HepG2 (cell line): ENCODE results near the gene AUTS2.

Experiments
- DPF2 ChIP-seq: sonication (generic); formaldehyde crosslinking; IDR thresholded peaks from 2 replicates; pipeline ENCODE4 v1.4.0; 2020; ENCODE audit warnings: mild to moderate bottlenecking, low read depth, missing genetic modification reagents, borderline replicate concordance
- ETV6 ChIP-seq: sonication (generic); formaldehyde crosslinking; conservative IDR thresholded peaks from 2 replicates; pipeline ENCODE4 v1.4.0; 2020; ENCODE audit warnings: missing genetic modification reagents
- FLYWCH1 ChIP-seq: sonication (generic); formaldehyde crosslinking; IDR thresholded peaks from 2 replicates; pipeline ENCODE4 v1.8.1; 2023; ENCODE audit warnings: mild to moderate bottlenecking, missing genetic modification reagents
- HCFC1 ChIP-seq: fragments of 150-350 bp; IDR thresholded peaks from 2 replicates; pipeline ENCODE4 v1.6.1; 2014; ENCODE audit warnings: low read depth, low read length
- JARID2 ChIP-seq: sonication (generic); formaldehyde crosslinking; IDR thresholded peaks from 2 replicates; pipeline ENCODE4 v1.8.1; 2023; ENCODE audit warnings: missing genetic modification reagents, inconsistent platforms; ENCODE audit not compliant: insufficient replicate concordance
- MYC ChIP-seq: sonication (generic); formaldehyde crosslinking; IDR thresholded peaks from 2 replicates; pipeline ENCODE4 v1.9.0; 2021; ENCODE audit warnings: missing genetic modification reagents, borderline replicate concordance
- NR2C2 ChIP-seq: sonication (generic); formaldehyde crosslinking; IDR thresholded peaks from 2 replicates; pipeline ENCODE4 v1.4.0; 2020; ENCODE audit warnings: missing genetic modification reagents, mild to moderate bottlenecking, moderate library complexity, borderline replicate concordance
- POLR2A ChIP-seq, 2 experiments: IDR thresholded peaks; 2 replicates each; pipeline ENCODE4 v1.6.1; 2011; ENCODE audit warnings: low read depth in 2 of 2, low read length in 2 of 2, mild to moderate bottlenecking in 1 of 2, moderate library complexity in 1 of 2; ENCODE audit not compliant: insufficient read depth in 1 of 2
- RAD21 ChIP-seq: fragments of 450-650 bp; formaldehyde crosslinking; IDR thresholded peaks from 2 replicates; pipeline ENCODE4 v1.5.0; 2020; ENCODE audit warnings: mild to moderate bottlenecking
- ZNF20 ChIP-seq: sonication (generic); formaldehyde crosslinking; IDR thresholded peaks from 2 replicates; pipeline ENCODE4 v1.4.0; 2020; ENCODE audit warnings: mild to moderate bottlenecking, moderate library complexity, missing genetic modification reagents
- TF ChIP-seq, protein P1 (sequence below): sonication (generic); formaldehyde crosslinking; IDR thresholded peaks from 2 replicates; pipeline ENCODE4 v1.5.0; 2020; ENCODE audit warnings: mild to moderate bottlenecking, missing genetic modification reagents, moderate library complexity
- TF ChIP-seq, protein P2 (sequence below): sonication (generic); formaldehyde crosslinking; IDR thresholded peaks from 2 replicates; pipeline ENCODE4 v1.4.0; 2020; ENCODE audit warnings: missing genetic modification reagents
- TF ChIP-seq, protein P3 (sequence below): sonication (generic); formaldehyde crosslinking; IDR thresholded peaks from 2 replicates; pipeline ENCODE4 v1.5.0; 2020; ENCODE audit warnings: mild to moderate bottlenecking, missing genetic modification reagents
- TF ChIP-seq, protein P4 (sequence below): IDR thresholded peaks from 2 replicates; pipeline ENCODE4 v1.6.1; 2016; ENCODE audit warnings: control low read depth

DNA sequence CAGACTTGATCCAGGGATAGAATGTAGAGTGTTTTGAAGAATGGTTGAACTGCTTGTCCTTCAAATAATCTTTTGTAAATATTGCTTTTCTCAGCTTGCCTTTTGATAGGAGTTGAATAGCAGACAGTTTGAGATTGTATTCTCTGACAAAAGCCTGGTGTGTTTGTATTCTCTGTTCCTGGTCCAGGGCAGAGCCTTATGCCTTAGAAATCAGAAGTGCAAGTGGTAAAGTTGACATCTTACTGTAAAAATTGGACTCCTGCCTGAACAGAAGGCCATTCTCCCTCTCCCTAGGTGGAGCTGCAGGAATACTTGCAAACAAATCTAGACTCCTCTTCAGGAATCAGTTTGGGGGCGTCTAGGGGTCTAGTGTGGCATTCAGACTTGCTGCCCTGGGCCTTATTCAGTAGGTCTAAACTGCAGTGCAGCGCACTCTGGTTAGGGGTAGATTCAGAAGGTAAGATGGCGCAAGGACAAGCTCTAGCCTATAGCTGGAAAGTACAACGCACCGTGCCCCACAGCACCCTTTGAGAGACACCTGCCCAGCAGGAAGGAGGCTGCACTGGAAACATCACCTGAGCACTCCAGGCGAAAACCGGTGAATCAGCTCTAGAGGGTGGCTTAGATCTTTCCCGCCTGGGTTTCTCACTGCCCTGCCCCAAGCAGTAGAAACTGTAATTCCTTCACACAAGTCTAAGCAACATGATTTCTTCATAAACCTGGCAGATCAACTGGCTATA lies 925.1 kb downstream of the AUTS2 start:
- TF ChIP-seq POLR2A (IDR thresholded peaks at IDR 0.05; ENCODE audit: insufficient read depth in 1 of 2, low read depth in 2 of 2, low read length in 2 of 2), result no peak
- no peak for TF ChIP-seq MYC (CRISPR knock-in tag)
- TF ChIP-seq ZNF20, result no peak
- no peak for TF ChIP-seq RAD21 (CRISPR knock-in tag)
- TF ChIP-seq, protein P1, sequence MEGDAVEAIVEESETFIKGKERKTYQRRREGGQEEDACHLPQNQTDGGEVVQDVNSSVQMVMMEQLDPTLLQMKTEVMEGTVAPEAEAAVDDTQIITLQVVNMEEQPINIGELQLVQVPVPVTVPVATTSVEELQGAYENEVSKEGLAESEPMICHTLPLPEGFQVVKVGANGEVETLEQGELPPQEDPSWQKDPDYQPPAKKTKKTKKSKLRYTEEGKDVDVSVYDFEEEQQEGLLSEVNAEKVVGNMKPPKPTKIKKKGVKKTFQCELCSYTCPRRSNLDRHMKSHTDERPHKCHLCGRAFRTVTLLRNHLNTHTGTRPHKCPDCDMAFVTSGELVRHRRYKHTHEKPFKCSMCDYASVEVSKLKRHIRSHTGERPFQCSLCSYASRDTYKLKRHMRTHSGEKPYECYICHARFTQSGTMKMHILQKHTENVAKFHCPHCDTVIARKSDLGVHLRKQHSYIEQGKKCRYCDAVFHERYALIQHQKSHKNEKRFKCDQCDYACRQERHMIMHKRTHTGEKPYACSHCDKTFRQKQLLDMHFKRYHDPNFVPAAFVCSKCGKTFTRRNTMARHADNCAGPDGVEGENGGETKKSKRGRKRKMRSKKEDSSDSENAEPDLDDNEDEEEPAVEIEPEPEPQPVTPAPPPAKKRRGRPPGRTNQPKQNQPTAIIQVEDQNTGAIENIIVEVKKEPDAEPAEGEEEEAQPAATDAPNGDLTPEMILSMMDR (CRISPR knock-in tag), result no peak
- TF ChIP-seq, protein P2, sequence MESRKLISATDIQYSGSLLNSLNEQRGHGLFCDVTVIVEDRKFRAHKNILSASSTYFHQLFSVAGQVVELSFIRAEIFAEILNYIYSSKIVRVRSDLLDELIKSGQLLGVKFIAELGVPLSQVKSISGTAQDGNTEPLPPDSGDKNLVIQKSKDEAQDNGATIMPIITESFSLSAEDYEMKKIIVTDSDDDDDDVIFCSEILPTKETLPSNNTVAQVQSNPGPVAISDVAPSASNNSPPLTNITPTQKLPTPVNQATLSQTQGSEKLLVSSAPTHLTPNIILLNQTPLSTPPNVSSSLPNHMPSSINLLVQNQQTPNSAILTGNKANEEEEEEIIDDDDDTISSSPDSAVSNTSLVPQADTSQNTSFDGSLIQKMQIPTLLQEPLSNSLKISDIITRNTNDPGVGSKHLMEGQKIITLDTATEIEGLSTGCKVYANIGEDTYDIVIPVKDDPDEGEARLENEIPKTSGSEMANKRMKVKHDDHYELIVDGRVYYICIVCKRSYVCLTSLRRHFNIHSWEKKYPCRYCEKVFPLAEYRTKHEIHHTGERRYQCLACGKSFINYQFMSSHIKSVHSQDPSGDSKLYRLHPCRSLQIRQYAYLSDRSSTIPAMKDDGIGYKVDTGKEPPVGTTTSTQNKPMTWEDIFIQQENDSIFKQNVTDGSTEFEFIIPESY, result no peak
- TF ChIP-seq JARID2 (CRISPR knock-in tag), result no peak
- TF ChIP-seq, protein P3, sequence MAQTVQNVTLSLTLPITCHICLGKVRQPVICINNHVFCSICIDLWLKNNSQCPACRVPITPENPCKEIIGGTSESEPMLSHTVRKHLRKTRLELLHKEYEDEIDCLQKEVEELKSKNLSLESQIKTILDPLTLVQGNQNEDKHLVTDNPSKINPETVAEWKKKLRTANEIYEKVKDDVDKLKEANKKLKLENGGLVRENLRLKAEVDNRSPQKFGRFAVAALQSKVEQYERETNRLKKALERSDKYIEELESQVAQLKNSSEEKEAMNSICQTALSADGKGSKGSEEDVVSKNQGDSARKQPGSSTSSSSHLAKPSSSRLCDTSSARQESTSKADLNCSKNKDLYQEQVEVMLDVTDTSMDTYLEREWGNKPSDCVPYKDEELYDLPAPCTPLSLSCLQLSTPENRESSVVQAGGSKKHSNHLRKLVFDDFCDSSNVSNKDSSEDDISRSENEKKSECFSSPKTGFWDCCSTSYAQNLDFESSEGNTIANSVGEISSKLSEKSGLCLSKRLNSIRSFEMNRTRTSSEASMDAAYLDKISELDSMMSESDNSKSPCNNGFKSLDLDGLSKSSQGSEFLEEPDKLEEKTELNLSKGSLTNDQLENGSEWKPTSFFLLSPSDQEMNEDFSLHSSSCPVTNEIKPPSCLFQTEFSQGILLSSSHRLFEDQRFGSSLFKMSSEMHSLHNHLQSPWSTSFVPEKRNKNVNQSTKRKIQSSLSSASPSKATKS (CRISPR knock-in tag), result no peak
- TF ChIP-seq, protein P4, sequence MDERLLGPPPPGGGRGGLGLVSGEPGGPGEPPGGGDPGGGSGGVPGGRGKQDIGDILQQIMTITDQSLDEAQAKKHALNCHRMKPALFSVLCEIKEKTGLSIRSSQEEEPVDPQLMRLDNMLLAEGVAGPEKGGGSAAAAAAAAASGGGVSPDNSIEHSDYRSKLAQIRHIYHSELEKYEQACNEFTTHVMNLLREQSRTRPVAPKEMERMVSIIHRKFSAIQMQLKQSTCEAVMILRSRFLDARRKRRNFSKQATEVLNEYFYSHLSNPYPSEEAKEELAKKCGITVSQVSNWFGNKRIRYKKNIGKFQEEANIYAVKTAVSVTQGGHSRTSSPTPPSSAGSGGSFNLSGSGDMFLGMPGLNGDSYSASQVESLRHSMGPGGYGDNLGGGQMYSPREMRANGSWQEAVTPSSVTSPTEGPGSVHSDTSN (CRISPR knock-in tag), result no peak
- no peak for TF ChIP-seq DPF2
- TF ChIP-seq ETV6 (CRISPR knock-in tag), result no peak
- no peak for TF ChIP-seq FLYWCH1 (CRISPR knock-in tag)
- no peak for TF ChIP-seq HCFC1
- TF ChIP-seq NR2C2 (CRISPR knock-in tag), result no peak
